Cerebellar cortex (tissue), 1 donor: Measurements from ENCODE around the gene NR2C2AP.
"Not testable (repeated sequence)": the region's sequence is repeated elsewhere in the genome, so short reads cannot be mapped to it uniquely, and the experiment has no call there.

ENCODE experiments used
- DNase-seq: peaks from one replicate; pipeline ENCODE4 v3.0.0-alpha.2; 2015; ENCODE audit warnings: low spot score

Gene NR2C2AP

DNA sequence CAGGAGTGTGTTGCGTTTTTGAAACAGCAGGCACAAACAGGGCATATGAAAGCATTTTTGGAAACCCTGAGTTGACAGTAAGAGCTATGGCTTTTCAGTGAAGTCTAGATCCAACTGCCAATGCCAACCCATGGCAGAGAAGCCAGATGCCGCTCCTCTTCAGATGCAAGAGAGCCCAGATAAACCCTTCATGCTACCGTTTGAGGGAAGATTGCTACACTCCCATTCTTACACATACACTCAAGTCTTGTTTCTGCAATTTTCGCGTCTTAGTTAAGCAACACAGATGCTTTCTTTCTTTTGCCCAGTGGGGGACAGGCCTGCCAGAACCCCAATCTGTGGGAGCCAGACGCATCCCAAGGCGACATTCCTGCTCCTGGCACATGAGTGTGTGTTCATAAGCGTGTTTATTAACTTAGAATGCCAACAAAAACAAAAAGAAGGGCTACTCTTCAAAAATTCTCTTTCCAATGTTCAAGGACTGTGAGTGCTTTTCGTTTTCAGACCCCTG is 21.7 kb downstream of the NR2C2AP start:
- DNase-seq, result no peak

DNA sequence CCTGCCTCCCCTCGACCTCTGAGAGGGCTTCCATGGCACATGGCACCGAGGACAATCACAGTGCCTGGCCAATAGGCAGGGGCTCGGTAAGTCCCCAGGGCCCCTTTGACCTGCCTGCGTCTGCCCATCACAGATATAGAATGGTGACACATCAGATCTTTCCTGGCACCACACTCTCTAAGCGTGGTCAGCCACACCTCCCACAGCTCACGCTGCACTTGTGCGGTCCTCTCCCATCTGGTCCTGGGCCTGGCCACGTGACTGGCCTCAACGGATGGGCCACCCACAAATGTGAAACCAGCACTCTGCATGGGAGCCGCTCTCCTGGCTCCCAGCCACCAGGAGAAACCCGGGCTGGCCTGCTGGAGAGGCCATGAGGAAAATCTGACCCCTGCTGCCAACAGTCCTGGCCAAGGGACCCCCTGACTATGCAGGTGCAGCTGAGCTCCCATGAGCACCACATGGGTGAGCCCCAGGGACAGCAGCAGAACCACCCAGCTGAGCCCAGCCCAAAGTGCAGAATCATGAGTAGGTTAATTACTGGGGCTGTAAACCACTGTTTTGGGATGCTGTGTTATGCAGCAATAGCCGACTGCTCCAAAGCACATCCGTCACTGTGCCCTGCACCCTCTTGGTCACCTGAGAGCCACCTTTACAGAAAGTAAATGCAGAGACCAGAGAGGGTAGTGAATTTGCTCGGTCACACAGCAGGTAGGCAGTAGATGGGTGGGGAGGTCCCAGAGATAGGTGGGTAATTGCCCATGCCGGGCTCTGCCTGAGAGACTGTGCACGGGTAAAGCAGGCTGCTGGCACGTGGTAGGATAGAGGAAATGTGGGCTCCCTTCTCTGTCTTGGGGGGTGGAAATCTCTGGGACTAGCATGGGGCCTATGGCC is 23.4 kb downstream of the NR2C2AP start:
- DNase-seq, result no peak

DNA sequence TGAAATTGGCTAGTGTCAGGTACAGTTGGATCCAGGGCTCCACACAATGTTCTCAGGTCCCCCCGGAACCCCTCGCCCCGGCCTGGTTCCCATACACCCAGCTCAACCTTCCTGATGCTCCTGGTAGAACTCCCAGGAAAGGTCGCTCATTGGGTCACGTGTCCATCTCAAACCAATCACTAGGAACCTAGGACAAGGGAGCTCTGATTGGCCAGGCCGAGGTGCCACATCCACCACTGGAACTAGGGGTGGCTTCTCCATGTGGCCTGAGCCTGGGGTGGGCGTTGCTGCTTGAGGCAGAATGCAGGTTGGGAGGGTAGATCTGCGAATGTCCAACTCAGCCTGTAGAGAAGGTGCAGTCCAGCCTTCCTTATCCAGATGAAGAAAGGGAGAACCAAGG is 26.3 kb downstream of the NR2C2AP start:
- DNase-seq, result no peak

DNA sequence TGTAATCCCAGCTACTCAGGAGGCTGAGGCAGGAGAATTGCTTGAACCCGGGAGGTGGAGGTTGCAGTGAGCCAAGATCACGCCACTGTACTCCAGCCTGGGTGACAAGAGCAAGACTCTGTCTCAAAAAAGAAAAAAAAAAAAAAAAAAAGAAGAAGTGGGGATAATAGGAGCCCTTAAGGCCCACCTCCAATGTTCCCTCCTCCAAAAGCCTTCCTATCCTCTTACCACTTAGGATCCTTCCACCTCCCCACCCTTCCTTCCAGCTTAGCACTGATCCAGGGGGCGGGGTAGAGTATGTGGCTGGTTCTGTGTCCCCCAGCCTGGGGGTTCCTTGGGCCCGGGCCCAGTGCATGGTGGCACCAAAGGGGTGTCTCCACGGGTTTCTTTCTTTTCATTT is 30.0 kb downstream of the NR2C2AP start:
- DNase-seq, result not testable (repeated sequence)

DNA sequence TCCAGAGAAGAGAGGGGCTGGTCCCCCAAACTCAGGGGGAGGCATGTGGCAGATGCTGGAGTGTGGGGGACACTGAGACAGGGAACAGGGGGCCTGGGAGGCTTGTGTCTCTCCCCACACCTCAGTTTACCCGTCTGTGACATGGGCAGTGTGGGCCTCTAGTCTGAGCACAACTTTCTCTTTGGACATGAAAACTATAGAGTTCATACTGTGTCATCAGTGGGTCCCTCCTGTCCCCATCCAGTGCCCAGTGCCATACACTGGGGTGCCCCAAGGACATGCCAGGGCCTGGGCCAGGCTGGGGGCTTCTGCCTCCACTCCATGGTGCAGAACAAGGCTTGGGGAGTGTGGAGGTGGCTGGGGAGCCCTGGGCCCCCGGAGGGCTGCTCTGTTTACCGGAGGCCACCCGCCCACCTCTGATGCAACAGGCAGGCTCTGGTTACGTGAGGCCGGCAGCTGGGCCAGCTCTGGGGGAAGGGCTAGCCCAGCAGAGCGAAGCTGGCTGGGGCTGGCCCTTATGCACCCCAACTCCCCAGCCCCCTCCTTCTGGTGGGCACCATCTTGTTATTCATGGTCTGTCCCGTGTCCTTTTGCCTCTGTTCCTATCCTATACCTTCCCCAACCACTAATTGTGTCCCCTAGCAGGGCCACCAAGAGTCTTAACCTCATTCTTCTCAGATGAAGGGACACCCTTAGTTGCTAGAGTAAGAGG is 31.2 kb downstream of the NR2C2AP start:
- no peak for DNase-seq

DNA sequence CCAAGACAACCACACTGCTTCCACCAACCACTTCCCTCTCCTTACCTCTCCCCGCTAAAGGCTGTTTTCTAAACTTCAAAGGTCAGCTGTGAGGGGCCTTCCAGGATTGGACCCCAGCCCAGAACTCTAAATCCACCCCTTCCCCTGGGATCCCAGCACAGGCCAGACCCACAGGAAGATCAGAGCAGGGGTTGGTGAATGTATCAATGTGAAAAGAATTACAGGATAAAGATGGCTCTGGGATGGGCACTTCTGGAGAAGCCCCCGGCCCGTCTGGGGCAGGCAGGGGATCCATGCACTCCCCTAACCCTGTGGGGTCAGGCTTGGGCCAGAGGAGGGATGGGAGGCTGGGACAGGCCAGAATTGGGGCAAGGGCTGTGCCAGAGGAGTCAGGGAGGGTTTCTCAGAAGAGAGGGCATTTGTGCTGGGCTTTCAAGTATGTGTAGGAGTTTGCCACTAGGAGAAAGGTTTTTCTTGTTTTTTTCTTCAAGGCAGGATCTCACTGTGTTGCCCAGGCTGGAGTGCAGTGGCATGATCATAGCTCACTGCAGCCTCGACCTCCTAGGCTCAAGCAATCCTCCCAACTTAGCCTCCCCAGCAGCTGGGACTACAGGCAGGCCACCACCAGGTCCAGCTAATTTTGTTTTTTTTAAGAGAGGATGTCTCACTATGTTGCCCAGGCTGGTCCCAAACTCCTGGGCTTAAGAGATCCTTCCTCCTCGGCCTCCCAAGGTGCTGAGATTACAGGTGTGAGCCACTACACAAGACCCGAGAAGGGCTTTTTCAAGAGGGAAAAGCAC is 32.1 kb downstream of the NR2C2AP start:
- no peak for DNase-seq

DNA sequence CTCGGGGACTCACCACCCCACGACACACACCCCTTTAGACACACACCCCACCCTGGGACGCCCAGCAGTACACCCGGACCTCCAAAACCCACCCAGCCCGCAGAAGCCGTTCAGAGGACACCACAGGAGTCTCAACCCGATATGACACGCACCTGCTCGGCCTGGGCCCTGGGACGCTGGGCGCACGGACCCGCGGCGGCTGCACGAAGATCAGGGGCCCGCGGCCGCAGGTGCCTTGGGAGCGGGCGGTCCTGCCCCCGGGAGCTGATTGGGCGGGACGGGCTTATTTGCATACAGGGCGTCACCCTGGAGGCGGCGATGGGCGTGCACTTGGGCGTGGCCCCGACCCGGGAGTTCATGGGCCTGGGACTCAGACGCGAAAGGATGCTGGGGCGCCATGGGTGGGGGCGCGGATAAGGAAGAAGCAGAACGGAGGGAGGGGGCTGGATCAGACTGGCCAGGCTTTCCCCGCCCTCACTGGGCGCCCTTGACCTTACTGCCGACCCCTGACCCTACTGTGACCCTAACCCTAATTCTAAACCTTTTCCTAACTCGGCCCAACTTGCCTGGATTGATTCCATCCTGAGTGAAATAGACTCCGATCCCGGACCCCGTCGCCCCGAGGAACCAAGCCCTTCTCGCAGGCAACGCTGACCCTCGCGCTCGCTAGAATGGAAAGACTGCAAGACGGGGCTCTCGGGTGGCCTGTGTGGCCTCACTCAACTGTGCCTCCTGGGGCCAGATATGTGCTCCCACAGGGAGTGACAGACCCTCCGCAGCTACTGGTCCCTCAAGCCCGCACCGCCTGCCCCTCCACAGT is 33.0 kb downstream of the NR2C2AP start, which contains the start of gene MEF2B:
TSS of gene MEF2B (minus strand) at position 211 of the 820 bp plus-strand sequence. CDS start 19,528 bp downstream, outside the sequence.
- no peak for DNase-seq

DNA sequence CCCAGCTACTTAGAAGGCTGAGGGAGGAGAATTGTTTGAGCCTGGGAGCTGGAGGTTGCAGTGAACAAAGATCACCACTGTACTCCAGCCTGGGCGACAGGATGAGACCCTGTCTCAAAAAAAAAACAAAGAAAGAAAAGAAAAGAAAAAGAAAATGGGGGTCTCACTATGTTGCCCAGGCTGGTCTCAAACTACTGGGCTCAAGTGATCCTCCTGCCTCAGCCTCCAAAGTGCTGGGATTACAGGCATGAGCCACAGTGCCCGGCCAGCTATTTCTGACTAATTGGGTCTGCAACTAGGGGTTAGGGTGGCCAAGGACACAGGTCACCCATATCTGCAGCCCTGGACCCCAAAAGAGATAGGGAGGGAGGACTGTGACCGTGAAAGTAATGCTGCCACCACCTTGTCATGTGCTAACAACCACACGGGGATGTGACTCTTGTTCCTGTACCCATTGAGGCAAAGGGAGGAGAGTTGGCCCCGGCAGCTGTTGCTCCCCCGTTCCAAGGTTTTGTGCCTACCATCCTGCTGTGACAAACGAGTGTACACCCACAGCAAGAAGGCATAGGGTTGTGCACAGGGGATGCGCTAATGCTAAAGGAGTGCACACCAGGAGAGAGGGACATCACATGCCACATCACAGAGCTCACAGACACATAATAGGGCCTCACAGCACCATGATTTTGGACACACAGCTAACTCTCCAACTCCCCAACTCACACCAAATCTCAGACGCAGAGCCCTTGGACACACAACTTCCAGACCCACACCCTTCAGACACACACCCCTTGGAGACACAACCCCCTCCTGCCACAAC is 33.8 kb downstream of the NR2C2AP start:
- DNase-seq, result no peak

DNA sequence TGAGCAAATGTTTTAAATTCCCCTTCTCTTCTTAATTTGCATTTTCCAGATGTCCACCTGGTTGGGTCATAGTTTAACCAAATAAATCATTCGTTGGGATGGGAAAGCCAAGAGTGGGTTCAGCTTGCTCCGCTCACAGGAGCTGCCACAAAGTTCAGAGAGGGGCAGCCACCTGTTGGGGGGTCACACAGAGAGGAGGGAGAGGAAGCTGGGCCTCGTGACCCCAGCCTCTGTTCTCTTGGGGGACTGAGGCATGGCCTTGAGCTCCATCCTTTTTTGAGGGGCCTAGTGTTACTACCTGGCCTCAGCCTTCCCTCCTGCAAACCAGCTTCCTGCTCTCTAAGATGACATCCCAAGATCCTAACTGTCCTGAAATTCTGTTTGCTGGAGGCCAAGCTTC is 35.6 kb downstream of the NR2C2AP start:
- no peak for DNase-seq

DNA sequence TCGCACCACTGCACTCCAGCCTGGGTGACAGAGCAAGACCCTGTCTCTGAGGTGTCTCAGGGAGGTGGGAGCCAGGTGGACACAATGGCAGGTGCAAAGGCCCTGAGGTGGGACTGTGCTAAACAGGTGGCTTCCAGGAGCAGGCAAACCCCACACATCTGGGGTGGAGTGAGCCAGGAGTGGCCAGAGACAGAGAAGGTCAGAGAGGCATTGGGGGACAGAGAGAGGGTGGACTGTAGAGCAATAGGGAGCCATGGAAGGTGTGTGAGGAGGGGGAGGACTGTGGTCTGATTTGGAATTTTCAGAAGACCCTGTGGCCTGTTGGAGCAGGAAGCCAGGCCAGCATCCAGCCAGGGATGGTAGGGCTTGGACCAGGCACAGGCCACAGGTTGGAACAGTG is 37.8 kb downstream of the NR2C2AP start:
- DNase-seq, result no peak

DNA sequence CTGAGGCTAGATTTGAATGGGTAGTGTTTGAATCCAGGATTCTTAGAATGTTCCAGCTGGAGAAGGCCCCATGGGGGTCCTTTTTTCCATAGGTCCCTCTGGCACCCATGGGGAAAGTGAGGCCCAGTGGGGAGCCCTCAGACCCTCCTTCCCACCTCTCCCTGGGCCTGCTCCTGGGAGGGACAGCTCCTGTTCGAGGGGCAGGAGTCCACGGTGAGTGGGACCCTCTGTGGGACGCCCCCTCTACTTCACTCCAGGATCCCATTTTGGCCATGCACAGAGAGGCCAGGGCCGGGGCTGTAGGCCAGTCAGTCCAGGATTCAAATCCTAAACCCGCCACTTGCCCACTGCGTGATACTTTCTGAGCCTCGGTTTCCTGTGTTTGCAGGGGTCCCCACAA is 40.7 kb downstream of the NR2C2AP start:
- no peak for DNase-seq

DNA sequence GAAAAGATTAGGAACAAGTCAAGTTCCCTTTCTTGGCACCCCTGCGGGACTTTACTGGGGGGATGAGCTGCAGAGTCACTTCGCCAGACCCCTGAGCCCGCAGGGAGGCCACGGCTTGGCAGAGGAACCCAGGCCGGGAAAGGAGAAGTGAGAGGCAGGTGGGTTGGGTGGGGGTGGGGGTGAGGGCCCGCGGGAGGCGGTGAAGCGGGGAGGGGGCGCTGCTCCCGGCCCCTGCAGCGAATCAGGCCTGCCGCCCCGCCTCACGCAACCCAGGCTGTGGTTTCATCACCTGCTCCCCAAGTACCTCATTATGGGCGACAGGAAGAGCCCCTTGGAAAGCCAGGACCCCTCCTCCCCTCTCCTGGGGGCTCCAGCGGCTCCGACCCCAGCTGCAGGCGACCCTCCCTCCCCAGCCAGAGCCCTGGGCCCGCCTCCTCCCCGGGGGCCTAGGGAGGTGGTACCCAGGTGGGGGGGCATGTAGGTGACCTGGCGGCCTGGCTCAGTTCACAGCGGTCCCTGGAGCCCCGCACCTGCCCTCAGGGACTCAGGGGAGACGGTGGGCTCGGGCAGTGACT is 42.7 kb downstream of the NR2C2AP start:
- no peak for DNase-seq

DNA sequence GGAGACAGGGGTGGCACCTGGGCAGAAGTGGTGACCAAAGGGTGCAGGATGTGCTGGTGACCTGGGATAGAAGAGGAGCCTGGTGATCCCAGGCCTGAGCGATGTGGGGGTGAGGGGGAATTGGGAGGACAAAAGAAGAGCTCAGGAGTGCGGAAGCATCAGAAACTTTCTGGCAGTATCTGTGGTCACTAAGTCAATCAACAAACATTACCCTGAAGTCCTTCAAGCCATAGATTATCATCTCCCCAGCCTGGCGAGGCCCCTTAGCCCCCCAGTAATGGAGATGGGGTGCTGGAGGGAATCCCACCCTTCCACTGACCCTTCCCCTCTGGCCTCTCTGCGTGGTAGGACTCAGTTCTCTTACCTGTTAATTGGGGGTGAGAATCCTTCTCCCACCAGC is 43.7 kb downstream of the NR2C2AP start:
- no peak for DNase-seq

DNA sequence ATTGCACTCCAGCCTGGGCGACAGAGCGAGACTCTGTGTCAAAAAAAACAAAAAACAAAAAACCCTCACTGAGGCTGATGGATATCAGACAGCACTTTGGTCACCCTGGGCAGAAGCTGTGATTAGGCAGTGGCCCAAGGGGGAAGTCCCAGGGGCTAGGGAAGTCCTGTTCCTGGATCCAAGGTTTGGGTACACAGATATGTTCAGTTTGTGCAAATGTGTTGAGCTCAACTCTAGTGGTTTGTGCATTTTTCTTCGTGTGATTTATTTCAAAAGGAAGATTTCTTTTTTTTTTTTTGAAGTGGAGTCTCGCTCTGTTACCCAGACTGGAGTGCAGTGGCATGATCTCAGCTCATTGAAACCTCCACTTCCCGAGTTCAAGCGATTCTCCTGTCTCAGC is 45.4 kb downstream of the NR2C2AP start:
- DNase-seq, result no peak

DNA sequence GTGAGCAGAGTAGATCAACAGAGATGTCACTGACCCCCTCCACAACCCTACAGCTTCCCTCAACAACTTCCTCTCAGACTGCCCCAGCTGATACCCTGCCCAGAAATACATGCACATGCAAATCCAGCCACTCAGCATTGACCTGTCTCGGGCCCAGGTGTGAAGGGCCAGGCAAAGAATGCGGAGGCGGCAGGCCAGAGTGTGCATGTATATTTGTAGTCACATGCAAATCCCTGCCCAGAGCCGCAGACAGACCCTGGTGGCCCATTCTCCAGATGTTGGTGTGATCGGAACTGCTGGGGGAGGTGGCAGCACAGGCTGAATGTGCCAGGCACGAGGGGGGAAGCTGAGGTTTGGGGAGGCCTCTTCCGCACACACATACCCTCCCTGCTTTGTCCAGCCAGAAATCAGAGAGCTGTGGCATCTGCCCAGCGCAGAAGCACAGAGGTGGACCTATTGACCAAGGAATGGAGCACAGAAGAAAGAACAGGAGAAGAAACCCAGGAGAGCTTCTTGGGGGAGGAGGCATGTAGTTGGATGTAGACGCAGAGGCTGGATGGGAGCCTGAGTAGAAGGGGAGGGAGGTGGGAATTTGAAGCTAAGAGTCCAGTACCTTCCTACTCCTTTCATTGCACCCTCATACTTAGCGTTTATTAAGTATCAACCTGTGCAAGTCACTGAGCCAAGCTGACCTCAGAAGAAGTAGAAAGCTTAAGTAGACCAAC is 47.6 kb downstream of the NR2C2AP start:
- no peak for DNase-seq

DNA sequence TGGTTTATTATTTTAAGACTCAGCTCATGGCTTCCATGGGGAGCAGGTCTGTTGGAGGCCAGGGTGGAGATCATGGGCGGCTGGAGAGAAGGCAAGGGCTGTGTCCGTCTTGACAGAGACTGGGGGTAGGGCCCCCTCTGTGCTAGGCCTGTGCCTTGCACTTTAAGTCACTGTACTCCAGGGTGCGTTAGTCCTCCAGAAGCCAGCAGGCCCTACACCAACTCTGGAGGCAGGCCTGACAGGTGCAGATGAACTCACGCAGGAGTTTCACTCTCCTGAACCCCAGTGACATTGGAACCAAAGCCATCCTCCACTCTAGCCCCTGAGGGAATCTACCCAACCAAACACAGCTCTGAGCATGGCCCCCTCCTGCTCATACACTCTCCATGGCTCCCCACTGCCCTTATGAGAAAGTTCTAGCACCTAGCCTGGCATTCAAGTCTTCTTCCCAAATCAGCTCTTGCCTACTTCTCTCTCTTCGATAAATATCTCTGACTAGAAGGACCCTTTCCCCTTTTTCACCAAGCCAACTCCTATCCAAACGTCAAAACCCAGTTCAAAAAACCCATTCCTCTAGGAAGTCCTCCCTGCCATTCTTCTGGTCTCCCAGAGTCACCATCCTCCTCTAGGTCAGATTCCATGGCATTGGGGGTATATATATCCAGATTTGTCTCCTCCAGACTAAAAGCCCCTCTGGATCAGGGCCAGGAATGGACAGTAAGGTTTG is 48.3 kb downstream of the NR2C2AP start:
- no peak for DNase-seq

DNA sequence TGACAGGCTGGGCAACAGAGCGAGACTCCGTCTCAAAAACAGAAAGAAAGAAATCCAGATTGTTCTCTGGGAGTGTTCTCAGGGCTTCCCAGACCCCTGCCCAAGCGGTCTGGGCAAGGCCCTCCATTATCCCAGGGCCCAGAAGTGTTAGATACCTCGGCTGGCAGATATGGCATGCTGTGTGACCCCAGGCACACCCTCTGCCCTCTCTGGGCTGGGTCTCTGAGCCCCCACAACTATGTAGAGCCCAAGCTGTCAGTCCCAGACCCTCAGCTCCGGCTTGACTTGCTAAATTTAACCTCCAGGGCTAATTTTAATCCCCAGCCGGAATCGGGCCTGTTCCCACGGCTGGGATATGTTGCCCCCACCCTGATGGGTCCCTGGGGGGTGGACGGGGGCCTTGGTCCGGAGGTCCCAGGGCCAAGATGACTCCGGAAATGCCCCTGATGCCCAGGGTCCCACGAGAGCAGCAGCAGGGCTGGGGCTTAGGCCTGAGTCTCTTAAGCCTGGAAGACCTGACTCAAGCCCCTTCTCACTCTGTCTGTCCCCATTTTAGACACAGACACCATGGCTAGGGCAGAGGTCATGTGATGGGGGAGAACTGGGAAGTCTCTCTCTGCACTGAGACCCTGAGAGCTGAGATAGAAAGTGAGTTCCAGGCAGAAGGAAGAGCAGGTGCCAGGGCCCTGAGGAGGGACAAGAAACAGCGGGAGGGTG is 50.4 kb downstream of the NR2C2AP start:
- DNase-seq, result no peak

DNA sequence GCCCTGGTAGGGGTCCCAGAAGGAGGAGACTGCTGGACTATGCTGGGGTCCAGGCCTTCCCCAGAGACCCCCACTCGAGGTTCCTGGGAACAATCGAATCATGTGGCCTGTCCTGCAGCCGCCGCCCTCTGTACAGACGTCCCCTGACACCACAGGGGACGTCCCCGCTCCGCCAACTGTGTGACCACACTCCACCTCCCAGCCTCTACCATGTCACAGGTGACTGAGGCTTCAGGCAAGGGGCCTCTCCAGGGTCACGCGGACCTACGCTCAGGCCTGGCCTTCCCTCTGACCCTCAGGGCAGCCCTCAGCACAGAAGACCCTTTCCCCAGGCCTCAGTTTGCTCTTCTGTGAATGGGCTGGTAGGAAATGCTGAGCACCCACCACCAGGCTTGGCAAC is 51.8 kb downstream of the NR2C2AP start:
- no peak for DNase-seq
